ENCODE measurements around the gene RNF157. TPM values are rescaled to one million over a fixed set of nuclear protein-coding genes. Genes with fewer than 3 reads are reported as not detected.

Gene RNF157
- total and polyA plus RNA-seq, 2 of the 13 experiments (the other 11 are each of a cell fraction or from before 2014, with no cell fraction given): 0.44 to 1.5 TPM

DNA sequence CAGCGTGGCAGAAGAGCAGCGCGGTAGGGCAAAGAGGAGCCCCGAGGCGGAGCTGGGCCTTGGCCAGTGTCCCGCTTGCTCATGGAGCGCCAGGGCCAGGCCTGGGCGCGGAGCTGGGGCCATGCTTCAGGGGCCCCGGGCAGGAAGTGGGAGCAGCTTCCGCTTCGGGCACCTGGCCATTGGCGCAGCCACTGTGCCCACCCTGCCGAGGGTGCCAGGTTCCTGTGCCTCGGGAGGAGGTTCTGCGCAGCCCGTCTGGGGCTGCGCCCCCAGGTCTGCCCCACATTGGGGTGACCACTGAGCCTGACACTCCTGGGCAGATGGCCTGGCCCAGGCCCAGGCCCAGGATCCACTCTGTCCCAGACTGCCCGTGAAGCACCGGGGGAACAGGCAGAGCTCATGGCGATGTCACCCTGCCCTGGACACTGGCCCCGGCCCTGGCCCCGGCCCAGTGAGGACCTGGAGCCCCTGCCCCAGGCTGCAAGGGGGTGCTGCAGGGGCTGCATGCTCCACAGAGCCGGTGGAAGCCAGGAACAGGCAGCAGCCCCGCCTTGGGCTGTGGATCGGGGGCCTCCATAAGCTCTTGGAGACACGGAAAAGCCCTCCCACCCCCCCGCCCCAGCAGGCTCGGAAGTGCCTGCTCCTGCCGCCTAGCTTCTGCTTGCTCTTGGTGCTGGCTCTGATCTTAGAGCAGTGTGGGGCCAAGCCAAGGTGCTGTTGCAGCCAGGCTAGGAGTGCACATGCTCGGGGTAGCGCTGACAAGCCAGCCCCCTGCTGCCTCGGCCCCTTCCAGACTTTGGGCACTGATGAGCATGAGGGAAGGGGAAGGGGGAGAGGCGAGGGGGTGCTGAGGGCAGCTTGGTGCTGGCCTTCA is 63.4 kb downstream of the RNF157 start (continued):
- TF ChIP-seq, protein P1, sequence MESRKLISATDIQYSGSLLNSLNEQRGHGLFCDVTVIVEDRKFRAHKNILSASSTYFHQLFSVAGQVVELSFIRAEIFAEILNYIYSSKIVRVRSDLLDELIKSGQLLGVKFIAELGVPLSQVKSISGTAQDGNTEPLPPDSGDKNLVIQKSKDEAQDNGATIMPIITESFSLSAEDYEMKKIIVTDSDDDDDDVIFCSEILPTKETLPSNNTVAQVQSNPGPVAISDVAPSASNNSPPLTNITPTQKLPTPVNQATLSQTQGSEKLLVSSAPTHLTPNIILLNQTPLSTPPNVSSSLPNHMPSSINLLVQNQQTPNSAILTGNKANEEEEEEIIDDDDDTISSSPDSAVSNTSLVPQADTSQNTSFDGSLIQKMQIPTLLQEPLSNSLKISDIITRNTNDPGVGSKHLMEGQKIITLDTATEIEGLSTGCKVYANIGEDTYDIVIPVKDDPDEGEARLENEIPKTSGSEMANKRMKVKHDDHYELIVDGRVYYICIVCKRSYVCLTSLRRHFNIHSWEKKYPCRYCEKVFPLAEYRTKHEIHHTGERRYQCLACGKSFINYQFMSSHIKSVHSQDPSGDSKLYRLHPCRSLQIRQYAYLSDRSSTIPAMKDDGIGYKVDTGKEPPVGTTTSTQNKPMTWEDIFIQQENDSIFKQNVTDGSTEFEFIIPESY (CRISPR knock-in tag; IDR thresholded peaks at IDR 0.05): peak; percentile 68; the same call in 1 of the 2 replicates
- TF ChIP-seq ZNF354B (CRISPR knock-in tag; IDR thresholded peaks at IDR 0.05) (no peak), ZNF224 (CRISPR knock-in tag; IDR thresholded peaks at IDR 0.05) (no peak), PCBP2 (optimal IDR thresholded peaks at IDR 0.05; ENCODE audit: low read depth, low read length, poor library complexity, severe bottlenecking) (no peak), ZNF264 (CRISPR knock-in tag; IDR thresholded peaks at IDR 0.05) (no peak), SMARCC2 (IDR thresholded peaks at IDR 0.05) (no peak), ATM (IDR thresholded peaks at IDR 0.05; ENCODE audit: borderline replicate concordance) (no peak), ZFX (CRISPR knock-in tag; IDR thresholded peaks at IDR 0.05; ENCODE audit: low read depth) (0 out of 2 replicates have a peak, but pooled peaks have one; percentile 10), JDP2 (CRISPR knock-in tag; IDR thresholded peaks at IDR 0.05; ENCODE audit: borderline replicate concordance) (no peak), ZUFSP (CRISPR knock-in tag; IDR thresholded peaks at IDR 0.05; ENCODE audit: borderline replicate concordance) (no peak), TMF1 (CRISPR knock-in tag; IDR thresholded peaks at IDR 0.05; ENCODE audit: low read depth) (no peak), ZBTB34 (CRISPR knock-in tag; IDR thresholded peaks at IDR 0.05) (no peak), HOXD1 (CRISPR knock-in tag; IDR thresholded peaks at IDR 0.05) (no peak), ZMYM2 (CRISPR knock-in tag; IDR thresholded peaks at IDR 0.05) (no peak), CTCF (CRISPR knock-in tag; IDR thresholded peaks at IDR 0.05) (peak; percentile 37)
- TF ChIP-seq, protein P2, sequence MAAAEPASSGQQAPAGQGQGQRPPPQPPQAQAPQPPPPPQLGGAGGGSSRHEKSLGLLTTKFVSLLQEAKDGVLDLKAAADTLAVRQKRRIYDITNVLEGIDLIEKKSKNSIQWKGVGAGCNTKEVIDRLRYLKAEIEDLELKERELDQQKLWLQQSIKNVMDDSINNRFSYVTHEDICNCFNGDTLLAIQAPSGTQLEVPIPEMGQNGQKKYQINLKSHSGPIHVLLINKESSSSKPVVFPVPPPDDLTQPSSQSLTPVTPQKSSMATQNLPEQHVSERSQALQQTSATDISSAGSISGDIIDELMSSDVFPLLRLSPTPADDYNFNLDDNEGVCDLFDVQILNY (CRISPR knock-in tag; conservative IDR thresholded peaks at IDR 0.05): no peak
- TF ChIP-seq, protein P3, sequence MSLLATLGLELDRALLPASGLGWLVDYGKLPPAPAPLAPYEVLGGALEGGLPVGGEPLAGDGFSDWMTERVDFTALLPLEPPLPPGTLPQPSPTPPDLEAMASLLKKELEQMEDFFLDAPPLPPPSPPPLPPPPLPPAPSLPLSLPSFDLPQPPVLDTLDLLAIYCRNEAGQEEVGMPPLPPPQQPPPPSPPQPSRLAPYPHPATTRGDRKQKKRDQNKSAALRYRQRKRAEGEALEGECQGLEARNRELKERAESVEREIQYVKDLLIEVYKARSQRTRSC (CRISPR knock-in tag; IDR thresholded peaks at IDR 0.05; ENCODE audit: low read depth): no peak
